Loucy (cell line): ENCODE measurements around the gene THADA.

Experiments
- H2AFZ ChIP-seq: fragments of 200-600 bp; sonication (generic); 2 replicates; pipeline ENCODE4 v1.6.0; 2016; ENCODE audit warnings: antibody characterized with exemption, mild to moderate bottlenecking, low read length, moderate library complexity
- H3F3A ChIP-seq: fragments of 200-600 bp; 2 replicates; pipeline ENCODE4 v1.6.0; 2016; ENCODE audit warnings: antibody characterized with exemption, low read depth, mild to moderate bottlenecking
- H3K27me3 ChIP-seq: fragments of 200-600 bp; sonication (generic); 2 replicates; pipeline ENCODE4 v1.6.1; 2014; ENCODE audit warnings: low read length, mild to moderate bottlenecking; ENCODE audit not compliant: insufficient read depth, poor library complexity, severe bottlenecking
- H3K36me3 ChIP-seq: fragments of 200-600 bp; sonication (generic); 2 replicates; pipeline ENCODE4 v1.6.1; 2016; ENCODE audit warnings: low read length; ENCODE audit not compliant: insufficient read depth
- H3K4me1 ChIP-seq: fragments of 200-600 bp; sonication (generic); 2 replicates; pipeline ENCODE4 v1.5.1; 2014; ENCODE audit warnings: low read length, mild to moderate bottlenecking; ENCODE audit not compliant: insufficient read depth, poor library complexity, severe bottlenecking
- H3K4me2 ChIP-seq: fragments of 200-600 bp; sonication (generic); 2 replicates; pipeline ENCODE4 v1.6.0; 2014; ENCODE audit warnings: antibody characterized with exemption, low read length, low read depth, mild to moderate bottlenecking; ENCODE audit not compliant: poor library complexity, severe bottlenecking
- H3K4me3 ChIP-seq: fragments of 200-600 bp; sonication (generic); 2 replicates; pipeline ENCODE4 v1.5.1; 2014; ENCODE audit warnings: low read length, mild to moderate bottlenecking, mixed read lengths; ENCODE audit not compliant: poor library complexity, severe bottlenecking
- H3K79me2 ChIP-seq: fragments of 200-600 bp; sonication (generic); 2 replicates; pipeline ENCODE4 v1.6.1; 2014; ENCODE audit warnings: low read length; ENCODE audit not compliant: insufficient read depth
- H3K9ac ChIP-seq: fragments of 200-600 bp; sonication (generic); 2 replicates; pipeline ENCODE4 v1.6.0; 2014; ENCODE audit warnings: mild to moderate bottlenecking, low read depth, low read length, moderate library complexity; ENCODE audit not compliant: poor library complexity, severe bottlenecking
- H3K9me2 ChIP-seq: fragments of 200-600 bp; sonication (generic); replicated peaks from 2 replicates; pipeline ENCODE4 v1.6.1; 2016; ENCODE audit warnings: low read depth, low read length, mixed read lengths
- H3K9me3 ChIP-seq: fragments of 200-600 bp; sonication (generic); 2 replicates; pipeline ENCODE4 v1.6.1; 2014; ENCODE audit warnings: mild to moderate bottlenecking, antibody characterized with exemption, low read length, low read depth; ENCODE audit not compliant: insufficient read depth
- H4K20me1 ChIP-seq: fragments of 200-600 bp; sonication (generic); 2 replicates; pipeline ENCODE4 v1.6.0; 2014; ENCODE audit warnings: antibody characterized with exemption, low read length, mild to moderate bottlenecking; ENCODE audit not compliant: insufficient read depth, poor library complexity, severe bottlenecking
- CTCF ChIP-seq: fragments of 200-600 bp; sonication (generic); conservative IDR thresholded peaks from 2 replicates; pipeline ENCODE4 v1.5.1; 2014; ENCODE audit warnings: mild to moderate bottlenecking, antibody characterized with exemption, low read length
- EZH2phosphoT487 ChIP-seq: fragments of 200-600 bp; IDR thresholded peaks from 2 replicates; pipeline ENCODE4 v1.6.1; 2018; ENCODE audit warnings: antibody characterized with exemption, mild to moderate bottlenecking, moderate library complexity, borderline replicate concordance

The THADA gene

GRCh38 chr2:43412114-43412753 is 183.6 kb downstream of the THADA start:
- peaks cover 16% of the 10 kb centered on the region for H3K4me1 ChIP-seq
- no peaks in the 10 kb centered on the region for H3K27me3 ChIP-seq
- H3F3A ChIP-seq, result no peaks in the 10 kb centered on the region
- no peaks in the 10 kb centered on the region for H3K9me2 ChIP-seq
- H3K9ac ChIP-seq, result no peak overlapping the region
- no peak overlapping the region for H3K4me3 ChIP-seq
- H3K36me3 ChIP-seq, result no peaks in the 10 kb centered on the region
- TF ChIP-seq EZH2phosphoT487, result no peak
- TF ChIP-seq CTCF, result no peak
- H2AFZ ChIP-seq, result no peak overlapping the region
- no peaks in the 10 kb centered on the region for H3K79me2 ChIP-seq
- no peaks in the 10 kb centered on the region for H4K20me1 ChIP-seq
- H3K4me2 ChIP-seq, result no peak overlapping the region
- H3K9me3 ChIP-seq, result no peaks in the 10 kb centered on the region

DNA sequence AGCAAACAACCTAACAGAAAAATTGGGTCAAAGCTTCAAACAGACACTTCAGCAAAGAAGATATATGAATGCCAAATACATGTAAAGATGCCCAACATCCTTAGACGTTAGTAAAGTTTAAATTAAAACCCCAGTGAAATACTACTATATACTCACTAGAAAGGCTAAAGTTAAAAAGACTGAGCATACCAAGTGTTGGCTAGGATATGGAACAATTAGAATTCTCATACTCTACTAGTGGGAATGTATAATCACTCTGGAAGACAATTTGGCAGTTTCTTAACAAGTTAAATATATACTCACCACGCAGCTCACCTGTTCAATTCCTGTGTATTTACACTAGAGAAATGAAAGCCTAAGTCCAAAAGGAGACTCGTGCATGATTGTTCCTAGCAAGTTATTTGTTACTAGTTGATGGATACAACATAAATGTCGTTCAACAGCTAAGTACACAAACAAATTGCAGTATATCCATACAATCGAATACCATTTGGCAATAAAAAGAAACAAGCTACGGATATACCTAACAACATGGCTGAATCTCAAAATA is 185.7 kb downstream of the THADA start:
- H4K20me1 ChIP-seq, result no peaks in the 10 kb centered on the region

DNA sequence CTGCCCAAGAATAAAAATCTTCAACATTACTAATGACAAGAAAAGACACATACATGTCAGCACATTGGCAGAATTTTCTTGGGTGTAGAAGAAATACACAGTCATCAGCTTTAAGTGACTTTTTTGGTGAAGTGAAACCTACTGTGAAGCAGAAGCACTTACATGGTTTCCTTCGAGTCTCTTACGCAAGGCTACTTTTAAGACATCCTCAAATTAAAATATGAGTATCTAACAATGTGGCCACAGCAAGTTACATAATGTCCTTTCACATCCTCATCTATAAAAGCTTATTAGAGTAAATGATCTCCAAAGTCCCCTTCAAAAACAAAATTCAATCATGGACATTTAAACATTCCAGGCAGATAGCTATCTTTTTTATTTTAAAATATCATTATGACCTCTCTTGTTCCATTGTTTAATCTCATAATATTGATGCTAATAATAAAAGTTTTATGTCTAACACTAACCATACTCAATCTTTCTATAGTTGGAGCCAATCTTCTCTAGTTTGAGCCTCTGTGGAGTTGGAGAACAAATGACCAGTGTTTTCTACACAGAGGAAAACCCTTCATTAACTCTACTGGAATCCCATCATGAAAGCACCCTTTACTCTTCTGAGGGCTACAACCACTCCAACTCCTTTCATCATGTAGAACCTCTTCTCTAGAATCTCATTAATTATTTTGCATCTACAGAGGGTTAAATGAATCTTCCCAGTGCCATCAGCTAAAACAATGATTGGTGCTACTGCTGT is 187.3 kb downstream of the THADA start:
- H3K79me2 ChIP-seq, result no peaks in the 10 kb centered on the region
- peaks cover 13% of the 10 kb centered on the region for H3K4me1 ChIP-seq
- no peak overlapping the region for H3K4me2 ChIP-seq
- no peak overlapping the region for H2AFZ ChIP-seq
- no peaks in the 10 kb centered on the region for H3K9me3 ChIP-seq
- H3K27me3 ChIP-seq, result no peaks in the 10 kb centered on the region
- H3K9ac ChIP-seq, result no peak overlapping the region
- H3K9me2 ChIP-seq, result no peaks in the 10 kb centered on the region
- TF ChIP-seq CTCF (no peak), EZH2phosphoT487 (no peak)
- no peaks in the 10 kb centered on the region for H4K20me1 ChIP-seq
- no peaks in the 10 kb centered on the region for H3F3A ChIP-seq
- H3K4me3 ChIP-seq, result no peak overlapping the region
- H3K36me3 ChIP-seq, result no peaks in the 10 kb centered on the region

More for the DNA sequence above, 185.7 kb downstream of the THADA start:
- no peaks in the 10 kb centered on the region for H3K27me3 ChIP-seq
- no peak for TF ChIP-seq EZH2phosphoT487
- no peak for TF ChIP-seq CTCF
- no peaks in the 10 kb centered on the region for H3F3A ChIP-seq
- no peaks in the 10 kb centered on the region for H3K9me3 ChIP-seq
- H3K36me3 ChIP-seq, result no peaks in the 10 kb centered on the region
- no peak overlapping the region for H3K4me3 ChIP-seq
- H3K9ac ChIP-seq, result no peak overlapping the region
- H3K79me2 ChIP-seq, result no peaks in the 10 kb centered on the region
- no peak overlapping the region for H3K4me2 ChIP-seq
- no peaks in the 10 kb centered on the region for H3K9me2 ChIP-seq
- no peak overlapping the region for H2AFZ ChIP-seq
- H3K4me1 ChIP-seq, result peaks cover 23% of the 10 kb centered on the region
